ENCODE results near the gene AQP12A. TPM values are rescaled to one million over a fixed set of nuclear protein-coding genes. Genes with fewer than 3 reads are reported as not detected.
"Not testable (repeated sequence)": the region's sequence is repeated elsewhere in the genome, so short reads cannot be mapped to it uniquely, and the experiment has no call there.

Gene AQP12A
- polyA plus RNA-seq, 1 of the 3 experiments (the other 2 are of a cell fraction), result not detected

GRCh38 chr2:240689975-240690374, 1.7 kb upstream of the AQP12A start (continued):
- TF ChIP-seq REST (IDR thresholded peaks at IDR 0.05; ENCODE audit: low read depth, low read length), result no peak
- TF ChIP-seq EZH2phosphoT487 (IDR thresholded peaks at IDR 0.05; ENCODE audit: borderline replicate concordance, low read depth), result no peak
- no peak for TF ChIP-seq TCF12 (IDR thresholded peaks at IDR 0.05)
- TF ChIP-seq, protein P1, sequence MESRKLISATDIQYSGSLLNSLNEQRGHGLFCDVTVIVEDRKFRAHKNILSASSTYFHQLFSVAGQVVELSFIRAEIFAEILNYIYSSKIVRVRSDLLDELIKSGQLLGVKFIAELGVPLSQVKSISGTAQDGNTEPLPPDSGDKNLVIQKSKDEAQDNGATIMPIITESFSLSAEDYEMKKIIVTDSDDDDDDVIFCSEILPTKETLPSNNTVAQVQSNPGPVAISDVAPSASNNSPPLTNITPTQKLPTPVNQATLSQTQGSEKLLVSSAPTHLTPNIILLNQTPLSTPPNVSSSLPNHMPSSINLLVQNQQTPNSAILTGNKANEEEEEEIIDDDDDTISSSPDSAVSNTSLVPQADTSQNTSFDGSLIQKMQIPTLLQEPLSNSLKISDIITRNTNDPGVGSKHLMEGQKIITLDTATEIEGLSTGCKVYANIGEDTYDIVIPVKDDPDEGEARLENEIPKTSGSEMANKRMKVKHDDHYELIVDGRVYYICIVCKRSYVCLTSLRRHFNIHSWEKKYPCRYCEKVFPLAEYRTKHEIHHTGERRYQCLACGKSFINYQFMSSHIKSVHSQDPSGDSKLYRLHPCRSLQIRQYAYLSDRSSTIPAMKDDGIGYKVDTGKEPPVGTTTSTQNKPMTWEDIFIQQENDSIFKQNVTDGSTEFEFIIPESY (IDR thresholded peaks at IDR 0.05; ENCODE audit: borderline replicate concordance, low read depth), result no peak
- TF ChIP-seq RFX5 (IDR thresholded peaks at IDR 0.05; ENCODE audit: low read length), result no peak
- no peak for TF ChIP-seq RXRA (IDR thresholded peaks at IDR 0.05; ENCODE audit: borderline replicate concordance, low read depth)

DNA sequence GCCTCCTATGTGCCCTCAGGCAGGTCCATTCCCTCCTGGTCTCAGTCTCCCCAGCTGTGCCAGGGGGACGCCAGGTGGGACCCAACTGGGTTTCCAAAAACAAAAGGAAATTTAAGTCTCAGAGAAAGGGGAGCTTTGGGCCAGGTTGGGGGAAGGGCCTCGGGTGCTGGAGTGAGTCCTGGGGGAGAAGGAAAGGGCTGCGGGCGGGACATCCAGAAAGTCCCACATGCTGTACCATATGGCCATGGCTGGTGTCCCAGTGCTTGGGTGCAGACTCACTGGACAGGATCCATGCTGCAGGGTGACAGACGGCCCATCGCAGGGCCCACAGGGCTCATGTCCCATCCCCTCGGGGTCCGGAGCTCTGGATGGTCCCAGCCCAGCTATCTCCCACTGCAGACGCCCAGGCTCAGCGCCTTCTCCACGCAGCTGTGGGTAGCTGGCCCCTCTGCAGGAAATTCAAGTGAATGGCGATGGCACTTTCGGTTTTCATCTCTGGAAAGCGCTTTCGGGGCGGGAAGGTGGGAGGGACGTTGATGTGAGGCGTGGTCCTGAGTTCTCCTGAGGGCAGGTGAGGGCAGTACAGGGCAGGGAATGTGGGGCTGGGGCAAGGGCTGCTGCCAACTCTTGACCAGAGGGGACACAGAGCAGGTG, 1.1 kb upstream of the AQP12A start:
- H3K9me3 ChIP-seq; H3F3A ChIP-seq (replicated peaks; ENCODE audit: insufficient read depth); DNase-seq; POLR2A ChIA-PET; H2AFZ ChIP-seq (ENCODE audit: low read depth); H3K9ac ChIP-seq; H3K4me1 ChIP-seq (ENCODE audit: control insufficient read depth in 1 of 2, insufficient read depth in 2 of 2, low read depth in 1 of 2, low read length in 1 of 2); H3K36me3 ChIP-seq (replicated peaks in 1 of 2; ENCODE audit: control insufficient read depth in 1 of 2, insufficient read depth in 2 of 2, low read length in 1 of 2); H4K20me1 ChIP-seq (ENCODE audit: insufficient read depth); H3K27me3 ChIP-seq (ENCODE audit: insufficient read depth); H3K4me2 ChIP-seq; H3K27ac ChIP-seq (ENCODE audit: low read depth in 2 of 2, low read length in 1 of 2); H3K4me3 ChIP-seq (ENCODE audit: low read depth in 2 of 2, low read length in 1 of 2); CTCF ChIA-PET; H3K9me2 ChIP-seq; H3K79me2 ChIP-seq (ENCODE audit: insufficient read depth): not testable (repeated sequence)
- 45% methylated on average over 5 of the region's 18 CpGs for WGBS (ENCODE audit: low lambda C conversion rate)

DNA sequence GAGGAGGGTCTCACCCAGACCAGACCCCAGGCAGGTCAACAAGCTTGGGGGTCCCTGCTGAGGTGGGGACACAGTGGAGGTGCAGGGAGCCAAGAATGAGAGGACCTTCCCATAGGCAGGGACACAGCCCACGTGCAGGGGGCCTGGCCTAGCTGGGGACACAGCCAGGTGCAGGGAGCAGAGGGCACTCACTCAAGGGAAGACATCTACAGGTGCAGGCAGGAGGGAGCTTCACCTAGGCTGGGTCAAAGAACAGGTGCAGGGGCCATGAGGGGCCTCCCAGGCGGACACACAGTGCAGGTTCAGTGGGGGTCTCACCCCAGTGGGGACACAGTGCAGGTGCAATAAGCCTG, 615 bp upstream of the AQP12A start:
- POLR2A ChIA-PET; H3K4me1 ChIP-seq (ENCODE audit: control insufficient read depth in 1 of 2, insufficient read depth in 2 of 2, low read depth in 1 of 2, low read length in 1 of 2); H3F3A ChIP-seq (replicated peaks; ENCODE audit: insufficient read depth): not testable (repeated sequence)

DNA sequence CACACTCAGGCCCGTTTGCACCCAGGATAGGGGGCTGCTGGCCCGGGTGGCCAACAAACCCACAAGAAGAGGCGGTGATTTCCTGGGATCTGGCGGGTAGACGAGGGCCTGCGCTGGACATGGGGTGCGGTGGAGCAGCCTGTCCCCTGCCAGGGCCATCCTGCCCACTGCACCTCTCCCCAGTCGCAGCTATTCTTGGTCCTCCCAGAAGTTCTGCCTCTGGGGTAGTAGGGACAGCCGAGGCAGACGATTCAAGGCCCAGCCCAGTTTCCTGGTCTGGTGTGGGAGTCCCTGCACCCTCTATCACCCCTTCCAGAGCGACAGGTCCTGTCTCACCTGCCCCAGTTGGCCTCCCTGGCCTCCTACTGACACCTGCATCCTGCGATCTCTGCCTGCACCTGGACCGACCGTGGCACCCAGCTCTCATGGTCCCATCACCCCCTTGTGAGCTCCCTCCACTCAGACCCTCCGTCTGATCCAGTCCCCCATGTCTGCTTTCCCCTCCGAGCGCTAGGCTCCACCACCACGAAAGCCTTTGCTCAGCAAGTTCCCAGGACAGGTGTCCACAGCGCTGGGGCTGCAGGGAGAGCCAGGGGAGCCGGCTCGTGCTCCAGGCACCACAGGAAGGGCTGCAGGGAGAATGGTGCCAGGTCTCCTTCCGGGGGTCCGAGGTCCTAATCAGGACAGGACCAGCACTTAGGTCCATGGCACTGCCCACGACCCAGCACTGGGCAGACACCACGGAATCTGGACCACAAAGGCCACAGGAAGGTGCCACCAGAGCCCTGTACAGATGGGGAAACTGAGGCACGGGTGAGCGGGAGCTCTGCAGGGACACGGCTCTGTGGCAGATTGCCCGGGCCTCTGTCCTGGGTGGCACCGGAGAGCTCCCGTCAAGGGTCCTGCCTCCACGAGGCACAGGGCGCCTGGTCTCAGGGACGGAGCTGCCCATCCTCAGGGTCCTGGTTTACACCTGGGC, 1.2 kb downstream of the AQP12A start:
- H2AFZ ChIP-seq (ENCODE audit: low read depth); H3K36me3 ChIP-seq (replicated peaks in 1 of 2; ENCODE audit: control insufficient read depth in 1 of 2, insufficient read depth in 2 of 2, low read length in 1 of 2); H3K4me1 ChIP-seq (ENCODE audit: control insufficient read depth in 1 of 2, insufficient read depth in 2 of 2, low read depth in 1 of 2, low read length in 1 of 2); H3K9me2 ChIP-seq; H3K27me3 ChIP-seq (ENCODE audit: insufficient read depth); DNase-seq; H3K79me2 ChIP-seq (ENCODE audit: insufficient read depth); H3K27ac ChIP-seq (ENCODE audit: low read depth in 2 of 2, low read length in 1 of 2); H3K4me2 ChIP-seq; POLR2A ChIA-PET; CTCF ChIA-PET; H3K9ac ChIP-seq; H3K4me3 ChIP-seq (ENCODE audit: low read depth in 2 of 2, low read length in 1 of 2); H3F3A ChIP-seq (replicated peaks; ENCODE audit: insufficient read depth); H3K9me3 ChIP-seq; H4K20me1 ChIP-seq (ENCODE audit: insufficient read depth): not testable (repeated sequence)
- WGBS (ENCODE audit: low lambda C conversion rate), result 22% methylated on average over 6 of the region's 34 CpGs

More for the DNA sequence above, 615 bp upstream of the AQP12A start:
- CTCF ChIA-PET; H3K27me3 ChIP-seq (ENCODE audit: insufficient read depth); H3K9ac ChIP-seq; H3K9me2 ChIP-seq; H3K9me3 ChIP-seq; DNase-seq; H3K4me3 ChIP-seq (ENCODE audit: low read depth in 2 of 2, low read length in 1 of 2); H3K4me2 ChIP-seq; H3K79me2 ChIP-seq (ENCODE audit: insufficient read depth); H3K36me3 ChIP-seq (replicated peaks in 1 of 2; ENCODE audit: control insufficient read depth in 1 of 2, insufficient read depth in 2 of 2, low read length in 1 of 2); H4K20me1 ChIP-seq (ENCODE audit: insufficient read depth); H2AFZ ChIP-seq (ENCODE audit: low read depth); H3K27ac ChIP-seq (ENCODE audit: low read depth in 2 of 2, low read length in 1 of 2): not testable (repeated sequence)
- WGBS (ENCODE audit: low lambda C conversion rate), result 0% methylated on average over 1 of the region's 2 CpGs

- H2AFZ ChIP-seq (ENCODE audit: low read depth); POLR2A ChIA-PET; H3K27me3 ChIP-seq (ENCODE audit: insufficient read depth); H3K4me2 ChIP-seq; H3K4me1 ChIP-seq (ENCODE audit: control insufficient read depth in 1 of 2, insufficient read depth in 2 of 2, low read depth in 1 of 2, low read length in 1 of 2); H3K4me3 ChIP-seq (ENCODE audit: low read depth in 2 of 2, low read length in 1 of 2); H3K9me3 ChIP-seq; DNase-seq; CTCF ChIA-PET; H4K20me1 ChIP-seq (ENCODE audit: insufficient read depth); H3K36me3 ChIP-seq (replicated peaks in 1 of 2; ENCODE audit: control insufficient read depth in 1 of 2, insufficient read depth in 2 of 2, low read length in 1 of 2); H3K9me2 ChIP-seq; H3K27ac ChIP-seq (ENCODE audit: low read depth in 2 of 2, low read length in 1 of 2); H3K9ac ChIP-seq; H3F3A ChIP-seq (replicated peaks; ENCODE audit: insufficient read depth); H3K79me2 ChIP-seq (ENCODE audit: insufficient read depth): not testable (repeated sequence)
- no CpG with 5 or more reads among the region's 12 CpGs for WGBS (ENCODE audit: low lambda C conversion rate)
Measured at GRCh38 chr2:240694304-240694703, 2.6 kb downstream of the AQP12A start.

Data from SK-N-SH (cell line).